HepG2 (cell line): ENCODE results near the gene LYPLA2. TPM values are rescaled to one million over a fixed set of nuclear protein-coding genes. Genes with fewer than 3 reads are reported as not detected.
A peak's percentile ranks its signal among the peaks of the same experiment; 100 is the strongest.

Experiments
- ATF3 ChIP-seq: sonication (generic); formaldehyde crosslinking; IDR thresholded peaks from 2 replicates; pipeline ENCODE4 v1.4.0; 2020; ENCODE audit warnings: missing genetic modification reagents
- FOXM1 ChIP-seq: sonication (generic); formaldehyde crosslinking; IDR thresholded peaks from 2 replicates; pipeline ENCODE4 v1.5.0; 2020; ENCODE audit warnings: missing genetic modification reagents
- FOXP1 ChIP-seq, 2 experiments: fragments of 450-650 bp in 1 of 2; IDR thresholded peaks; 2 replicates each; pipeline ENCODE4 v1.6.1; 2017 to 2018; ENCODE audit warnings: antibody characterized with exemption in 1 of 2
- HCFC1 ChIP-seq: fragments of 150-350 bp; IDR thresholded peaks from 2 replicates; pipeline ENCODE4 v1.6.1; 2014; ENCODE audit warnings: low read depth, low read length
- HDAC1 ChIP-seq: sonication (generic); formaldehyde crosslinking; IDR thresholded peaks from 2 replicates; pipeline ENCODE4 v1.5.1; 2020; ENCODE audit warnings: mild to moderate bottlenecking, missing genetic modification reagents
- HMG20A ChIP-seq: IDR thresholded peaks from 2 replicates; pipeline ENCODE4 v1.6.1; 2016; ENCODE audit warnings: borderline replicate concordance
- IKZF5 ChIP-seq: IDR thresholded peaks from 2 replicates; pipeline ENCODE4 v1.6.1; 2018; ENCODE audit warnings: missing genetic modification reagents, mild to moderate bottlenecking, missing compliant biosample characterization
- KDM6A ChIP-seq: IDR thresholded peaks from 2 replicates; pipeline ENCODE4 v1.6.1; 2016; ENCODE audit warnings: low read depth
- NONO ChIP-seq, 2 experiments: fragments of 450-650 bp in 1 of 2; sonication (generic) in 1 of 2; formaldehyde crosslinking in 1 of 2; IDR thresholded peaks in 1 of 2; conservative IDR thresholded peaks in 1 of 2; 2 replicates each; pipeline versions ENCODE4 v1.6.1 to v1.8.0; 2017 to 2022; ENCODE audit warnings: mild to moderate bottlenecking in 1 of 2, missing genetic modification reagents in 1 of 2, moderate library complexity in 1 of 2
- NR3C1 ChIP-seq: sonication (generic); formaldehyde crosslinking; IDR thresholded peaks from 2 replicates; pipeline ENCODE4 v1.4.0; 2020; ENCODE audit warnings: missing genetic modification reagents
- PLRG1 ChIP-seq: fragments of 450-650 bp; conservative IDR thresholded peaks from 2 replicates; pipeline ENCODE4 v1.6.1; 2016
- SAP130 ChIP-seq: IDR thresholded peaks from 2 replicates; pipeline ENCODE4 v1.6.1; 2016; ENCODE audit warnings: low read depth
- TBX2 ChIP-seq: sonication (generic); formaldehyde crosslinking; IDR thresholded peaks from 2 replicates; pipeline ENCODE4 v1.5.0; 2020; ENCODE audit warnings: missing genetic modification reagents, mild to moderate bottlenecking, borderline replicate concordance
- TCF12 ChIP-seq, 2 experiments: fragments of 450-650 bp in 1 of 2; sonication (generic) in 1 of 2; formaldehyde crosslinking in 1 of 2; IDR thresholded peaks; 2 replicates each; pipeline versions ENCODE4 v1.6.1 to v1.8.0; 2017 to 2022; ENCODE audit warnings: antibody characterized with exemption in 1 of 2, mild to moderate bottlenecking in 1 of 2, missing genetic modification reagents in 1 of 2, moderate library complexity in 1 of 2
- ZBTB39 ChIP-seq: sonication (generic); formaldehyde crosslinking; IDR thresholded peaks from 2 replicates; pipeline ENCODE4 v1.5.0; 2020; ENCODE audit warnings: missing genetic modification reagents
- ZNF326 ChIP-seq: sonication (generic); formaldehyde crosslinking; IDR thresholded peaks from 2 replicates; pipeline ENCODE4 v1.4.0; 2020; ENCODE audit warnings: missing genetic modification reagents, borderline replicate concordance
- ZNF329 ChIP-seq: sonication (generic); formaldehyde crosslinking; IDR thresholded peaks from 2 replicates; pipeline ENCODE4 v1.9.0; 2021; ENCODE audit warnings: low read depth, mild to moderate bottlenecking, missing genetic modification reagents
- ZNF572 ChIP-seq: sonication (generic); formaldehyde crosslinking; IDR thresholded peaks from 2 replicates; pipeline ENCODE4 v1.5.1; 2020; ENCODE audit warnings: mild to moderate bottlenecking, missing genetic modification reagents
- ZNF780A ChIP-seq: sonication (generic); formaldehyde crosslinking; IDR thresholded peaks from 2 replicates; pipeline ENCODE4 v1.8.0; 2022; ENCODE audit warnings: mild to moderate bottlenecking, missing genetic modification reagents, moderate library complexity
- ZNF850 ChIP-seq: sonication (generic); formaldehyde crosslinking; conservative IDR thresholded peaks from 2 replicates; pipeline ENCODE4 v1.9.0; 2021; ENCODE audit warnings: mild to moderate bottlenecking, missing genetic modification reagents
- ZNF879 ChIP-seq: sonication (generic); formaldehyde crosslinking; IDR thresholded peaks from 2 replicates; pipeline ENCODE4 v1.8.1; 2023; ENCODE audit warnings: missing genetic modification reagents
- polyA plus RNA-seq, 8 experiments: library from polyadenylated mRNA; depleted of rRNA in 3 of 8; stranded (reverse) in 7 of 8; unstranded in 1 of 8; fragments of >200 nt; fragmentation: Illumina TruSeq in 4 of 8; extraction: Trizol in 4 of 8; gene quantifications; 2 replicates each; pipeline versions ENCODE4 v1.2.1 to v1.2.3, GENCODE V29; 2011 to 2016; ENCODE audit warnings: low read depth in 4 of 8, missing spikeins in 1 of 8, mixed read lengths in 1 of 8; ENCODE audit not compliant: insufficient read depth in 1 of 8
- total RNA-seq, 5 experiments: library from RNA; depleted of rRNA; stranded (reverse); fragments of >200 nt; fragmentation: Illumina TruSeq; extraction: Trizol; gene quantifications; 2 replicates each; pipeline ENCODE4 v1.2.3, GENCODE V29; 2016; ENCODE audit warnings: low read depth in 1 of 5
- TF ChIP-seq, protein P1 (sequence below): sonication (generic); formaldehyde crosslinking; IDR thresholded peaks from 2 replicates; pipeline ENCODE4 v1.5.0; 2020; ENCODE audit warnings: mild to moderate bottlenecking, missing genetic modification reagents

The LYPLA2 gene
- total and polyA plus RNA-seq, 2 of the 13 experiments (the other 11 are each of a cell fraction or from before 2014, with no cell fraction given), result 72.1 to 73.2 TPM

DNA sequence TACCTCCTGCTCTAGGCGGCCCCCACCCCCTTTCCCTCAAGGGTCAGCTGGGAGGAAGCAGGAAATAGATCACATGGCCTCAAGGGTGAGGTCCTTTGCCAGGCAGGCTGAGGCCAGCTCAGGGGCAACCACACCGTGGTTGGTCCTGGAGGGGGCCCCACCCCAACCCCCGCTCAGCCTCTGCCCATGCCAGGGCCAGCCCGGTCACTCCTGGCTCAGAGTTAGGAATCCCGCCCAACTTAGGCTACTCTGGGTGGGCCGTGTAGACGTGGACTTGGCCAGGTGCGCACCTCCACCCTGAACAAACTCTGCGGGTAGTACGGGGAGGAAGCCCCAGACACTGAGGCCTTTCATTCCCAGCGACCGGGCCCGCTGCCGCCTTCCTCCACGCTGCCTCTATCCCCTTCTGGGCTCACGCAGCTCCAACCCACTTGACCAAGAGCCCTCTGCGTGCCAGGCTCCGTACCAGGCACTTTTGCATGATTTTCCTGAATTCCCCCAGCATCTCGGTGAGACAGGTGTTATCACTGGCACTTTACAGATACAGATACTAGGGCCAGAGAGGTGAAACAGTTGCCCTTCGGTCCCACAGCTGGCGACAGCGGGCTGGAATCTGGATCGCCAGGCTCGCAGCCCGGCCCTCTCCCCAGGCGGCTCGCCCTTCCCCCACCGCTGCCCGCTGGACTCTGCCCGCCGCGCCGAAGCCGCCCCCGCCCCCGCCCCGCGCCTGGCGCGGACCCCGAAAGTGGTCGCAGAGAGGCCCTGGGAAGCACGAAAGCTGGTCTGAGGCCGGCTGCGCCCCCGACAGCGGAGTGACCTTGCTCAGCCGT lies 8.8 kb downstream of the LYPLA2 start (continued):
- peak; percentile 43; the same call in 1 of the 2 replicates for TF ChIP-seq TBX2
- TF ChIP-seq TCF12 (IDR thresholded peaks at IDR 0.05), result no peak
- no peak for TF ChIP-seq TCF12 (CRISPR knock-in tag; IDR thresholded peaks at IDR 0.05)
- TF ChIP-seq NONO (IDR thresholded peaks at IDR 0.05), result no peak
- 0 out of 2 replicates have a peak, but pooled peaks have one; percentile 7 for TF ChIP-seq NONO (CRISPR knock-in tag; conservative IDR thresholded peaks at IDR 0.05)
- no peak for TF ChIP-seq ZNF879
- no peak for TF ChIP-seq ATF3 (CRISPR knock-in tag)
- no peak for TF ChIP-seq ZNF329 (CRISPR knock-in tag)
- no peak for TF ChIP-seq ZNF572 (CRISPR knock-in tag)
- no peak for TF ChIP-seq ZBTB39
- TF ChIP-seq HCFC1, result no peak
- TF ChIP-seq KDM6A, result no peak
- TF ChIP-seq NR3C1 (CRISPR knock-in tag), result no peak
- peak; percentile 94 for TF ChIP-seq SAP130 (CRISPR knock-in tag)
- TF ChIP-seq FOXM1 (CRISPR knock-in tag), result no peak
- no peak for TF ChIP-seq FOXP1 (IDR thresholded peaks at IDR 0.05)
- TF ChIP-seq FOXP1 (CRISPR knock-in tag; IDR thresholded peaks at IDR 0.05), result no peak
- TF ChIP-seq ZNF326 (CRISPR knock-in tag), result 0 out of 2 replicates have a peak, but pooled peaks have one; percentile 31
- TF ChIP-seq, protein P1, sequence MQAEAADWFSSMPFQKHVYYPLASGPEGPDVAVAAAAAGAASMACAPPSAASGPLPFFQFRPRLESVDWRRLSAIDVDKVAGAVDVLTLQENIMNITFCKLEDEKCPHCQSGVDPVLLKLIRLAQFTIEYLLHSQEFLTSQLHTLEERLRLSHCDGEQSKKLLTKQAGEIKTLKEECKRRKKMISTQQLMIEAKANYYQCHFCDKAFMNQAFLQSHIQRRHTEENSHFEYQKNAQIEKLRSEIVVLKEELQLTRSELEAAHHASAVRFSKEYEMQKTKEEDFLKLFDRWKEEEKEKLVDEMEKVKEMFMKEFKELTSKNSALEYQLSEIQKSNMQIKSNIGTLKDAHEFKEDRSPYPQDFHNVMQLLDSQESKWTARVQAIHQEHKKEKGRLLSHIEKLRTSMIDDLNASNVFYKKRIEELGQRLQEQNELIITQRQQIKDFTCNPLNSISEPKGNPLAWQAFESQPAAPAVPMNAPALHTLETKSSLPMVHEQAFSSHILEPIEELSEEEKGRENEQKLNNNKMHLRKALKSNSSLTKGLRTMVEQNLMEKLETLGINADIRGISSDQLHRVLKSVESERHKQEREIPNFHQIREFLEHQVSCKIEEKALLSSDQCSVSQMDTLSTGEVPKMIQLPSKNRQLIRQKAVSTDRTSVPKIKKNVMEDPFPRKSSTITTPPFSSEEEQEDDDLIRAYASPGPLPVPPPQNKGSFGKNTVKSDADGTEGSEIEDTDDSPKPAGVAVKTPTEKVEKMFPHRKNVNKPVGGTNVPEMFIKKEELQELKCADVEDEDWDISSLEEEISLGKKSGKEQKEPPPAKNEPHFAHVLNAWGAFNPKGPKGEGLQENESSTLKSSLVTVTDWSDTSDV (CRISPR knock-in tag), result no peak
- no peak for TF ChIP-seq ZNF780A (CRISPR knock-in tag)
- no peak; the same call in 1 of the 2 replicates for TF ChIP-seq IKZF5 (CRISPR knock-in tag)
- TF ChIP-seq PLRG1, result no peak
- peak; percentile 29; the same call in 1 of the 2 replicates for TF ChIP-seq HDAC1 (CRISPR knock-in tag)
- TF ChIP-seq HMG20A (CRISPR knock-in tag), result no peak
- TF ChIP-seq ZNF850 (CRISPR knock-in tag), result no peak
